Measurements from ENCODE around the gene PLEKHG7.
"Not testable (repeated sequence)": the region's sequence is repeated elsewhere in the genome, so short reads cannot be mapped to it uniquely, and the experiment has no call there.

PLEKHG7 gene

DNA sequence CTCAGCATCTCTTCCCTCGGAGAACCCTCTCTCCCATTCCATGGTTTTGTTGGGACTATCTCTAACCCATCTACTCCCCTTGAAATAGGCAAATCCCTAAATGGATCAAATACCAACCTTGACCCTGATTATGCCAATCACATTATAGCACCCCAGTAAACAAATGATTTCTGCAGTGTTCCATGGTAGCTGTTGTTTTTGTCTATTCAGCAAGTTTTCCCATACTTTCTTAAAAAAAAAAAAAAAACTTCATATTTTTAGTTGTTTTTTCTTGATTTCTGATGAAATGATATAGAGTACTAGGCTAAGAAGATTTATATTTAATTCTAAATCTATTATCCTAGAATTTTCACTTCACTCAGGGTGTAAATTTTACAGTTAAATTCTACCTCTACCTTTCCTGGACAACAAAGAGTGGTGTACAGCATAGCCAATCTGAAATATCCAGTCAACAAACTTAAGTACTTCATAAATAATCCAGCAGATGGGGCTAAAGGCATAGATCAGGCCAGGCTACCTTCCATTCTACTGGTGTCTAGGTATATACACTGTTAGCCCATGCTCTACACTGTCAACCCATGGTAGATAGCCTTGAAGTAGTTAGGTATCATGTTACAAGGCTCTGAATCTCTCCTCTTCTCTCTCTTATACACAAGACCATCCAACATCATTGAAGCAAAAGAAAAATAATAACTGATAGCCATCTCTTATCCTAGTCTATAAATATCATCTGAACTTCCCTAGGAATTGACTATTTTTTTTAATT is 82.2 kb downstream of the PLEKHG7 start:
- TF ChIP-seq, protein P1, sequence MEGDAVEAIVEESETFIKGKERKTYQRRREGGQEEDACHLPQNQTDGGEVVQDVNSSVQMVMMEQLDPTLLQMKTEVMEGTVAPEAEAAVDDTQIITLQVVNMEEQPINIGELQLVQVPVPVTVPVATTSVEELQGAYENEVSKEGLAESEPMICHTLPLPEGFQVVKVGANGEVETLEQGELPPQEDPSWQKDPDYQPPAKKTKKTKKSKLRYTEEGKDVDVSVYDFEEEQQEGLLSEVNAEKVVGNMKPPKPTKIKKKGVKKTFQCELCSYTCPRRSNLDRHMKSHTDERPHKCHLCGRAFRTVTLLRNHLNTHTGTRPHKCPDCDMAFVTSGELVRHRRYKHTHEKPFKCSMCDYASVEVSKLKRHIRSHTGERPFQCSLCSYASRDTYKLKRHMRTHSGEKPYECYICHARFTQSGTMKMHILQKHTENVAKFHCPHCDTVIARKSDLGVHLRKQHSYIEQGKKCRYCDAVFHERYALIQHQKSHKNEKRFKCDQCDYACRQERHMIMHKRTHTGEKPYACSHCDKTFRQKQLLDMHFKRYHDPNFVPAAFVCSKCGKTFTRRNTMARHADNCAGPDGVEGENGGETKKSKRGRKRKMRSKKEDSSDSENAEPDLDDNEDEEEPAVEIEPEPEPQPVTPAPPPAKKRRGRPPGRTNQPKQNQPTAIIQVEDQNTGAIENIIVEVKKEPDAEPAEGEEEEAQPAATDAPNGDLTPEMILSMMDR (IDR thresholded peaks at IDR 0.05; ENCODE audit: low read depth, low read length), result peak; percentile 46
- no peak overlapping the region for H3K4me3 ChIP-seq (ENCODE audit: low read depth, low read length)
- peak; percentile 87 for DNase-seq (ENCODE audit: low read depth, low spot score)
- in situ Hi-C loops (cut with HindIII; ENCODE audit: low sequenced_read_pairs), result no loop called here

DNA sequence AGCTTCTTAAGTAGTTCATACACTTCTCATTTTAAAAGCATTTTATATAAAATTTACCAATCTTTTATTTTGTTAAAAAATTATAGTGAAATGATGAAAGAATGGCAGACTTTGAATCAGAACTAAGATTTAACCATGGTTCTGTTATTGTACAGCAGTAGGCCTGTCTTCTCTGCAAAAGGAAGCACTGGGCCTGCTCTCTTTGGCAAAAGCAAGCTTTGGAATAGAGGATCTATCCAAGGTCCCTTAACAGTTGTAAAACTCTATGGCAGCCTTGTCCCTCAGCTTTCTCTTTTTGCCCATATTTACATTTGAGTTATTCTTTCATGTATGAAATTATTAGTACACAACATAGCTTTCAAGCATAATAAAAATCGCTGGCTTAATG is 82.8 kb downstream of the PLEKHG7 start:
- TF ChIP-seq, protein P1 (IDR thresholded peaks at IDR 0.05; ENCODE audit: low read depth, low read length), result no peak
- in situ Hi-C loops (cut with HindIII; ENCODE audit: low sequenced_read_pairs), result no loop called here
- no peak overlapping the region for H3K4me3 ChIP-seq (ENCODE audit: low read depth, low read length)
- no peak for DNase-seq (ENCODE audit: low read depth, low spot score)

- in situ Hi-C loops (cut with HindIII; ENCODE audit: low sequenced_read_pairs), result no loop called here
- peak; percentile 24 for DNase-seq (ENCODE audit: low read depth, low spot score)
- TF ChIP-seq, protein P1 (IDR thresholded peaks at IDR 0.05; ENCODE audit: low read depth, low read length), result no peak
- H3K4me3 ChIP-seq (ENCODE audit: low read depth, low read length), result no peak overlapping the region
These were observed 83.3 kb downstream of the PLEKHG7 start for GRCh38 chr12:92786045-92786444.

DNA sequence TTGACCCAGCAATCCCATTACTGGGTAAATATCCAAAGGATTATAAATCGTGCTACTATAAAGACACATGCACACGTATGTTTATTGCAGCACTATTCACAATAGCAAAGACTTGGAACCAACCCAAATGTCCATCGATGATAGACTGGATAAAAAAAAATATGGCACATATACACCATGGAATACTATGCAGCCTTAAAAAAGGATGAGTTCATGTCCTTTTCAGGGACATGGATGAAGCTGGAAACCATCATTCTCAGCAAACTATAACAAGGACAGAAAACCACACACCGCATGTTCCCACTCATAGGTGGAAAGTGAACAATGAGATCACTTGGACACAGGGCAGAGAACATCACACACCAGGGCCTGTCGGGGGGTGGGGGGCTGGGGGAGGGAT is 91.6 kb downstream of the PLEKHG7 start:
- H3K4me3 ChIP-seq (ENCODE audit: low read depth, low read length); in situ Hi-C loops (cut with HindIII; ENCODE audit: low sequenced_read_pairs); DNase-seq (ENCODE audit: low read depth, low spot score): not testable (repeated sequence)

- TF ChIP-seq, protein P1 (IDR thresholded peaks at IDR 0.05; ENCODE audit: low read depth, low read length), result no peak
- H3K4me3 ChIP-seq (ENCODE audit: low read depth, low read length), result no peak overlapping the region
- no peak for DNase-seq (ENCODE audit: low read depth, low spot score)
- in situ Hi-C loops (cut with HindIII; ENCODE audit: low sequenced_read_pairs), result no loop called here
These were observed 92.0 kb downstream of the PLEKHG7 start for GRCh38 chr12:92794814-92795213.

GRCh38 chr12:92796650-92797049 is 93.9 kb downstream of the PLEKHG7 start:
- no peak overlapping the region for H3K4me3 ChIP-seq (ENCODE audit: low read depth, low read length)
- TF ChIP-seq, protein P1 (IDR thresholded peaks at IDR 0.05; ENCODE audit: low read depth, low read length), result no peak
- in situ Hi-C loops (cut with HindIII; ENCODE audit: low sequenced_read_pairs), result no loop called here
- peak; percentile 10 for DNase-seq (ENCODE audit: low read depth, low spot score)

GRCh38 chr12:92802906-92803305 is 100.1 kb downstream of the PLEKHG7 start:
- in situ Hi-C loops (cut with HindIII; ENCODE audit: low sequenced_read_pairs), result no loop called here
- H3K4me3 ChIP-seq (ENCODE audit: low read depth, low read length), result no peak overlapping the region
- TF ChIP-seq, protein P1 (IDR thresholded peaks at IDR 0.05; ENCODE audit: low read depth, low read length), result no peak
- DNase-seq (ENCODE audit: low read depth, low spot score), result no peak

All from astrocyte of the spinal cord (primary cell).